ENCODE results near the gene SNX4.
"Not testable (repeated sequence)": the region's sequence is repeated elsewhere in the genome, so short reads cannot be mapped to it uniquely, and the experiment has no call there.

The SNX4 gene

GRCh38 chr3:125519678-125520562 is at the start of gene SNX4:
Gene SNX4 (minus strand): TSS chr3:125520202. CDS start chr3:125520172, 30 bp downstream.
- peak; percentile 88 to 89 for DNase-seq

- DNase-seq, result no peak
Observed at GRCh38 chr3:125556314-125556713, 36.3 kb upstream of the SNX4 start.

DNA sequence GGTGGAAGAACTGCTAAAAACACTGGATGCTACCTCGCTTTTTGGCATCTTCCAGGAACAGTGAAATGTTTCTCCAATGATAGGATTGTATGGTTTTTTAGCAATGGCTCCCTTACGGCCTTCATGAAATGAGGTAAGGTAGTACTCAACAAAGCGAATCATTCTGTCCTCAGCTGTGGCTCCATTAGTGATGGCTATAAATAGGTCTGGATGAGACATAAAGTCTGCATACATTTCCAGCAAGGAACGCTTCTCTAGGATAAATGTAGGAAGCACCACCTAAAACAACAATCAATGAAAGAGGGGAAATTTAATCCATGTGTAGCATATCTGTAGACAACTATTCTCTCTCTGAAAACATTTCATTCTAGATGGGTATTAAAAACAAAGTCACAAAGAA is 32.4 kb upstream of the SNX4 start:
- DNase-seq, result no peak

DNA sequence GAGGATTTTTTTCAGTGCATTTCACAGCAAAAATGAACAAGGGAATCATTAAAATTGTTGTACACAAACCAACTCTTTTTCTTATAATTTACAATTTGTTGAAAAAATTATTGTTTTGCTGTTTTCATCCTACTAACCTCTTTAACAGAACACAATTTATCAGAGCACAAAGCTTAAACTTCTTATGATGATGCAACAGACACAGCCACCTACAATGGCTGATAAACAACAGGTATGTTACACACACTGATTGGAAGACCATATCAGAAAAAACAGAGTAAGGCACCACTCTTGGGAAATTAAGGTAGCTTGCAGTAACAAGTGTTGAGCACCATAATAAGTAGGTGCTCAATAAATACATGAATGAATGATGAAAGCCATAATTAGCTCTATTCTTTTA is 8.9 kb upstream of the SNX4 start:
- DNase-seq, result no peak

- DNase-seq, result no peak
Observed at GRCh38 chr3:125525153-125525552, 5.2 kb upstream of the SNX4 start.

DNA sequence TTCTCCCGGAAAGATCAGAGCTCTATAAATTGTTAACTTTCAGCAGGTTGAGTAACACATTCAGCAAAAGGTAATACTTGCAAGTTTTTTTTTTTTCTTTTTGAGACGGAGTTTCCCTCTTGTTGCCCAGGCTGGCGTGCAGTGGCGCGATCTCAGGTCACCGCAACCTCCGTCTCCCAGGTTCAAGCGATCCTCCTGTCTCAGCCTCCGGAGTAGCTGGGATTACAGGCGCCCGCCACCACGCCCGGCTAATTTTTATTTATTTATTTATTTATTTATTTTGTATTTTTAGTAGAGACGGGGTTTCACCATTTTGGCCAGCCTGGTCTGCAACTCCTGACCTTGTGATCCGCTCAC is 539 bp upstream of the SNX4 start:
- DNase-seq, result not testable (repeated sequence)

DNA sequence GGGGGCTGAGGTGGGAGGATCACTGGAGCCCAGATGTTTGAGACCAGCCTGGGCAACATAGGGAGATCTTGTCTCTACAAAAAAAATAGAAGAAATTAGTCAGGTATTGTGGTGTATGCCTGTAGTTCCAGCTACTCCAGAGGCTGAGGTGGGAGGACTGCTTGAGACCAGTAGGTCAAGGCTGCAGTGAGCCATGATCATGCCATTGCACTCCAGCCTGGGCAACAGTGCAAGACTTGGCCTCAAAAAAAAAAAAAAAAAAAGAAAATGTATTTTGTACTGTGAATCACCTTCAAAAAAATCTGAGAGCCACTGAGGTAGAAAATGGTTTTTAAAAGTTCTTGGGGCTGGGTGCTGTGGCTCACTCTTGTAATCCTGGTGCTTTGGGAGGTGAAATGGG is 4.6 kb downstream of the SNX4 start:
- no peak for DNase-seq

GRCh38 chr3:125513490-125514115 is 6.4 kb downstream of the SNX4 start:
- no peak for DNase-seq

GRCh38 chr3:125512135-125512920 is 7.7 kb downstream of the SNX4 start:
- no peak for DNase-seq

- DNase-seq, result no peak
Observed at GRCh38 chr3:125511420-125512118, 8.4 kb downstream of the SNX4 start.

DNA sequence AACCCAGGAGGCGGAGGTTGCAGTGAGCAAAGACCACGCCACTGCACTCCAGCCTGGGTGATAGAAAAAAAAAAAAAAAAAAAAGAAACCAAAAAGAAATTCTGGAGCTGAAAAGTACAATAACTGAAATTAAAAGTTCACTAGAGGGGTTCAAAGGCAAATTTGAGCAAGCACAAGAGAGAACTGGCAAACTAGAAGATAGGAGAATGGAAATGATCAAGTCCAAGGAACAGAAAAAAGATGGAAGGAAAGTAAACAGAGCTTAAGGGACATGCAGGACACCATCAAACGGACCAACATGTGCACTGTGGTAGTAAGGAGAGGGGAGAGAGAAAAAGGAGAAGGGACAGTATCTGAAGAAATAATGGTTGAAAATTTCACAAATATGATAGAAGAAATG is 12.9 kb downstream of the SNX4 start:
- DNase-seq, result no peak

- DNase-seq, result no peak
Observed at GRCh38 chr3:125498630-125499029, 21.4 kb downstream of the SNX4 start.

DNA sequence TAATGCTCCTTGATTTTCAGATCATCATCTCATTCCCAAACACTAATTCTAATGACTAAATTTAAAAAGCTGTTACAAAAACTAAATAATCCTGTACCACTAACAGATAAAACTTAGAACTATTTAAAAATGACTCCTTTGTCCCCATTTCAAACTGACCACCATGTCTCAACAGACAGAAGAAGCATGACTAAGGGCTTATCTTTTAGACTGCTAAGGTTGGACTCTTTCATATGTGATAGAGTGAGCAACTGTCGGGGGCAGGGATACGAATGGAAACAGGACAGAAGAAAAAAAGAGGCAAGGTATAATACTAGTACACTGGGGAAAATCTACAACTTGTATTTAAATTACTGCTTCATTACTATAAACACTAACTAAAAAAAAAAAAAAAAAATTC is 23.3 kb downstream of the SNX4 start:
- no peak for DNase-seq

- DNase-seq, result no peak
Observed at GRCh38 chr3:125482406-125482805, 37.6 kb downstream of the SNX4 start.

- no peak for DNase-seq
Observed at GRCh38 chr3:125481786-125482185, 38.2 kb downstream of the SNX4 start.

- DNase-seq, result not testable (repeated sequence)
Observed at GRCh38 chr3:125481375-125481759, 38.6 kb downstream of the SNX4 start.

- no peak for DNase-seq
Observed at GRCh38 chr3:125480656-125481374, 39.2 kb downstream of the SNX4 start.

GRCh38 chr3:125479091-125479490 is 40.9 kb downstream of the SNX4 start:
- DNase-seq, result no peak

DNA sequence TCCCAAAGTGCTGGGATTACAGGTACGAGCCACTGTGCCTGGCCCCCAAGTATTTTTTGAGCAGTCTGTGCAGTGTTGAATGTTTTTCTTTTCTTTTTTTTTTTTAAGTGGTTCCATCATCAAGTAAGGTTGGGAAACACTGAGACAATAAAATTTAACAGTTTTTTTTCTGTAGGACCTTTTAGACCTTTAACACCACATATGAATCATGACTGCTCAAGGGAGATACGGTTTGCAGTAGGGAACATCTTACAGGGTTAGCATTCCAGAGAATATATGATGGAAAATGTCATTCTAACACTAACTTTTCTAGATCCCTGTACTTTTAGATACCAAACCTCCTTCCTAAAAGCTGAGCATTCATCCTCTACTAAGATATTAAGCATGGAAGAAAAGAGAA is 41.7 kb downstream of the SNX4 start:
- DNase-seq, result no peak

DNA sequence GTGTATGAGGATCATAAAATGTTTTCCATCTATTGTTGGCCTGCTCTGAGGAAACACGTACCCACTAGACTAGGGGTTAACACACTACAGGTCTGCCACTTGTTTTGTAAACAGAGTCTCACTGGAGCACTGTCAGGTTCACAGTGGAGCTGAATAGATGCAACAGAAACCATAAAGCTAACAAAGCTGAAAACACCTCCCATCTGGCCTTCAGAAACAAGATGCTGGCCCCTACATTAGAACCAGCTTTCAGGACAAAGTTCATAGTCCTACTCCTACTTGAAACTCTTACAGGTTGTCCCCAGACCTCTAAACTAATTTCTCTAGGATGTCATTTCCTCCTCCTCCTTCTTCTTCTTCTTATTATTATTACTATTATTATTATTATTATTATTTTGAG is 42.3 kb downstream of the SNX4 start:
- no peak for DNase-seq

DNA sequence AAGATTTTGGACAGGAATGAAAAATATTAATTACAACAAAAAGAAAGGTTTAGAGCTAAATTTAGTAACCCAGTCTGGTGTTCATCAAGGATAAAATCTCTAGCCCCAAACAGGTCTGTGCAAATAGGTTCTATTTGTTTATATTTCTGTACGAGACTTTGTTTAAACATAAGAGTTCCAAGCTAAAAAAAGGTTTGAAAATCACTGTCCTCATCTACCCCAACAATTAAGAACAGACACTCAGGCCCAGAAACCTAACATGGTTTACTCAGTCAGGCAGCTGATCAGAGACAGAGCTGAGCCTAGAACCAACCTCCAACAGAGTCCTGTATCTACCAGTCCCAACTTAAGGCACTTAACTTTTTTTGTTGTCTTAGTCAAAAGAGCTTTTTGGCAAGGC is 49.3 kb downstream of the SNX4 start:
- no peak for DNase-seq

DNA sequence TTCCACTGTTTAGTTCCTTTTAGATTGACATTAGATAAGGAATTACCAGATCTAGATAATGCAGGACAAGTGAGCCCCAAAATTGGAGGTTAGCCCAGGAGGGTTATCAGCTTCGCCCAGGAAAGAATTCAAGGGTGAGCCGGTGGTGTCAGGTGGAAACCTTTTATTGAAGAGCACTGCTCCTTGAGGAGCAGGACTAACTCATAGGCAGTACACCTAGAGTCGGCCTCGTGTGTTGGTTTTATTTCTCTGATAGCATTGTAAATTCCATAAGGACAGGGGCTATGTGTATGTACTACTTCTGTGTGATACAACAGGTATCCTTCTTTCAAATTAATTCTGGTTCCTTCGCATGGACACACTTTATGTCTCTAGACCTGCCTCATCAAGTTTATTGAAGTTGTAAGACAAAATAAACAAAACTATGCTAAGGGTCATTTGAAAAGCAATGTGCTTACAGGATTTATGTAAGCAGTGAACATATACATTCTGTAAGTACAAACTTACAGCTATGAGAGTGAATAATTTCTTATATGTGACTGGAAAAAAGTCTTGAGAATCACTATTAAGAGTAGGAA is 57.2 kb downstream of the SNX4 start:
- DNase-seq, result no peak

All from CD4-positive, alpha-beta T cell treated with Interleukin-4 for 1 hour (primary cell).